GM19397 (cell line): ENCODE measurements around the gene LRP1-AS.

Experiments
- ATAC-seq: cut with Tn5 transposase; IDR thresholded peaks from one replicate; pipeline ENCODE4 v1.9.1; 2021; ENCODE audit warnings: mild to moderate bottlenecking, moderate library complexity; ENCODE audit not compliant: unreplicated experiment

The LRP1-AS gene

DNA sequence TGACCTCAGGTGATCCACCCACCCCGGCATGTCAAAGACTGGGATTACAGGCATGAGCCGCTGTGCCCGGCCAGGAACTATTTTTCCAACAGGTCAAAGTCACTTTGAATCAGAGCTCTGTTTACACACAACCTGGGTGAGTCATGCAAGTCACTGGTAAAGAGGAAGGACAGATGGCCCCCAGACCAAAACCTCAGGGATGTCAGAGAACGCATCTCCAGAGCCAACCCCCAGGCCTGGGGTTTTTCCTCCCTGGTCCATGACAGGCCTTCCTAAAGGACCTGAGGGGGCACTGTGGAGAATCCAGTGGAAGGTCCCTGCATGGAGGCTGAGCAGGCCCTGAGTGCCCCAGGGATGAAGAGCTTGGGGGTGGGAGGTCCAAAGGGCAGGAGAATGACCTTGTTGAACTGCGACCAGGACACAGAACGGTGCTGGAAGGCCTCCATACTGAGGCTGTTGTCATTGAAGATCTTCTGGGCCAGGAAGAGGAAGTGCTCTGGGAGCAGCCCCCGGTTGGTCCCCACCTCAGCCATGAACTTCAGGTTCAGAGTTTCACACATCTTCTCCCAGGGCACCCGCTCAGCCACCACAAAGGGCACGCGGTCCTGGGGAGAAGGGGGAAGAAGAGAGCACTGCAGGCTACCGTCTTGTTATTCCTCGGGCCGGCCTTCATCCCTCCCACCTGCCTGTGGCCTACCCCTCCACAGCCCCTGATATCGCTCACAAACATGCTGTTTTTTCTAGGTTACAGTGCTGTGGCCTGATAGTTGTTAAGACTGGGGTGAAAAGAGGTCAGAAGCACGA lies 45.3 kb downstream of the LRP1-AS start:
- no peak for ATAC-seq

DNA sequence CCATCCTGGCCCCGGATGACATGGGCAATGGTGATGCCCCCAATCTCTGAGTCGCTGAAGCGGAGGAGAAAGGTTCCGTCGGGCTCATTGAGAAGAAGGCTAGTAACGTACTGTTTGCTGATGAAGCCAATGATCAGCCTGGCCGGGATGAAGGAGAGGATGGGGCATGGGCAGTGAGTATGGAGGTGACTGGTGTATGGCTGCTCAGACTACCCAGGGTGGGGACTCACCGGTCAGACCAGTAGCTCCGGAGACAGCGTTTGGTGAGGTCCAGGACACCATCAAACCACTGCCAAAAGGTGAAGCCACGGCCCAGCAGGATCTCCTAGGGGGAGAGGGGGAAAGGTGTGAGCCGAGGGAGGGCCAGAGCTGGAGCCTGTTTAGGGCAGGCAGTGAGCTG lies 47.7 kb downstream of the LRP1-AS start:
- no peak for ATAC-seq

DNA sequence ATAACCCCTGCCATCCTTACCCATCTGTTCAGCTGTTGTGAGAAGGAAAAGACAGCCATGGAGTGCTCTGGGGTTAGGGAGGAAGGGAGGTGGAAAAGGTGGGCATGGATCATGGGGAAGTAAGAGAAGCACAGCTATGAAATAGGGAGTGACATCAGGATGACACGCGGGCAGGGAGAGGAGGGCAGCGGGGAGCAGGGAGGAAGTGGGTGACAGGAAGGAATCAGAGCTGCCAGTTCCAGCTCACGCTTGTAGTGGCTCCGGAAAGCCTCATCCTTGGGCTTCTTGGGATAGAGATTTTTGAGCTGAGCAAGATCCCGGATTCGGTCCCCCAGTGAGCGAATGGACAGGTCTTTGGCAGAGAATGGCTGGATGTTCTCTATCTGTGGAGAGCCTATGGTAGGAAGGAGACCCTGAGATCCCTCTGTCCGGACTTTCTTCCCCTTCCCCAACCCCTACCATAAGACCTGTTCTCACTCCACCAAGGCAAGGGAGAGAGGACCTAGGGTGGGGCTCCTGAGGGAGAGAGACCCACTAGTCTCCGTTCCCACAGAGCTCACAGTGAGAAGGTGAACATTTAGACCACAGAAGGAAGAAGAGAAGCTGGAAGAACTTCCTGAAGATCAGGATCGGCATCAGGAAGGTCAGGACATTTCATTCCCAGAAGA lies 48.2 kb downstream of the LRP1-AS start:
- ATAC-seq = no peak

DNA sequence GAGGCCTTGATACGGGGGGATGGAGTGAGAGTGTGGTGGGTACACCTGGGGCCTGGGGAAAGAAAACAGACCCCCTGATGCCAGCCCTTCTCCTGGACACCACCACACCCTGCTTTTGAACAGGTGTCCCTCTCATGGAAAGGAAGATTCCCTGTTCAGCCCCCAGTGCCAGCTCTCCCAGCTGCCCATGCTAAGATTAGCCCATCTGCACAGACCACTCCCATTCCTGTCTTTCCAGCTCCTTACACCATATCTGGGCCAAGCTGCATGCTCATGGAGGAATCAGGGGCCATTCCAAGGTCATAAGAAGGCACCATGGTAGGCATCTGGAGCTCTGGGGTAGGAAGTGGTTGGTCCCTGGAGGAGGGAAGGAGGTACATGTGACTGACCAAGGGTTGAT lies 48.9 kb downstream of the LRP1-AS start:
- no peak for ATAC-seq

DNA sequence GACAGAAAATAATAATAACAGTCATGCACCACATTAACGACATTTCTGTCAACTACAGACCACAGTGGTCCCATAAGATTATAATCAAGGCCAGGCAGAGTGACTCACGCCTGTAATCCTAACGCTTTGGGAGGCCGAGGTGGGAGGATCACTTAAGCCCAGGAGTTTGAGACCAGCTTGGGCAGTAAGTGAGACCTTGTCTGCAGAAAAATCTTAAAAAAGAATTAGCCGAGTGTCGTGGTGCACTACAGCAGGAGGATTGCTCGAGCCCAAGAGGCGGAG lies 49.9 kb downstream of the LRP1-AS start:
- ATAC-seq = no peak

DNA sequence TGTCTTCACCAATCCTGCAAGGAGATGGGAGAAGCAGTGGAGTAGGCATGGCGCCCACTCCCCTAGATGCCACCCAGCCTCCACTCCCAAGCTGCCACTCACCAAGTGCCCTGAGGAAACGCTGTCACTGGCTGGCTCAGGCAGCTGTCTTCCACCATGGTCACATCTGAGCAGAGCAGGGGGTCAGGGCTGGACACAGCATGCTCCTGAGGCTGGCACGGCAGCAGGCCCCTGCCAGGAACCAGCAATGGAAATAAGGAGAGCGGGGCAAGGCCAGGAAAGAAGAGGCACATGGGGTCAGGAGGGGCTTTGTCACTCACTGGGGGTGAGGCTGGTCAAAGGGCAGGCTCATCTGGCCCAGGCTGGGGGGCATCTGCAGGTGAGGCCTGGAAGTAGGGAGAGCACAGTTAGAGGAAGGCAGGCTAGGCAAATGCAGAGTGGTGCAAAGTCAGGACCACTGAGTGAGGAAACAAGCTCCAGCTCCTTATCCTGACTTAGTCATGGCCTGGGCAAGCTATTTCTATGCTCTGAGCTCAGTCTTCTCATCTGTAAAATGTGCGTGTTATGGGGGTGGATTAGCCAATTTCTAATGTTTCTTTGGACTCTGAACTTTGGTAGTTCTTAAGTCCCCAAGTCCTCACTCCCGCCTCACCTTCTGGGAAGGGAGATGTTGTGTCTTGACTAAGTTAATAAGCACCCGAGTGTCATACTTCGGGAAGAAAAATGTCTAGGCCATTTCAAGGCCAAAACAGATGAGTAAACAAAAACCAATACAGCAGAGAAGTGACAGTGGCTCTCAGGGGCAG lies 50.5 kb downstream of the LRP1-AS start:
- no peak for ATAC-seq

DNA sequence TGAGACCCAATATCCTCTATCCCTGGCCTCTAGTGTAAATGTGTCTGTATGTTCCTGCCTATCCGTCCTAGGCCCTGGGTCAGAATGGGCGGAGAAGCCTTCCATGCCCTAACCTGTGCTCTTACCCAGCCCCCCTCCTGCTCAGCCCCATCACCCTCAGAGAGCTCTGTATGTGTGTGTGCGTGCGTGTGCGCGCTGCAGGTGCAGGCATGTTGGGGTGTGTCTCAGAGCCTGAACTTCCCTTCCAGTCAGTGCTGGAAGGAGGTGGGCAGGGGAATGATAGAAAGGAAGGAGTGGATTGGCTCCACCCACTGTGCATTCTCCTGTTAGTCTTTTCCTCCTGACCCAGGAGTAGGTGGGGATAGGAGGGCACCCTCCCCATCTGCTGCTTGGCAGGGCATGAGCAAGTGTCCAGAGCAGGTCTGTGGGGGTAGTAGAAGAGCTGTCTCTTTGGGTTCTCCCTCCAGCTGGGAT lies 51.3 kb downstream of the LRP1-AS start:
- ATAC-seq = no peak

DNA sequence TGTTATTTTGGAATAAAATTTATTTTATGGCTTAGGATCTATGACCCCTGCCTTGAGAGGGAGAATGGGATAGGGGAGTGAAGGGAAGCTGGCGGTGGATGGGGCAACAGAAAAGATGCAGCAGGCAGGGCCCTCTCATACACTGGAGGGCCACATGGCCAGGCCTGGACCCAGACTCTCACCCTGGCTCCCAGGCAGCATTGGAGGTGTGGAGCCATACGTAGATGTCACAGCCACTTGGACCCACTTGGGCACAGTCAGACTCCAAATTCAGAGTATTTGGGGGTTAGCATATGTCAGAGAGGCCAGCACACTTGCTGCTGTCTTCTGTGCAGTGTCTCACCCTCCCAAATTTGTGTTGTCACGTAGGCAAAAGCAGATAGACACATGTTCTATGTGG lies 52.0 kb downstream of the LRP1-AS start:
- no peak for ATAC-seq
